A549 treated with DMSO at 1 μM for 4 hours (cell line): ENCODE results near the gene NAB1. TPM values are rescaled to one million over a fixed set of nuclear protein-coding genes. Genes with fewer than 3 reads are reported as not detected.

ENCODE experiments used
- total RNA-seq: library from RNA; stranded (reverse); fragments of 200-300 nt; extraction: Qiagen RNA extraction; gene quantifications from 5 replicates; pipeline ENCODE4 v1.2.3, GENCODE V29; 2022; ENCODE audit warnings: low read depth

NAB1 gene, protein sequence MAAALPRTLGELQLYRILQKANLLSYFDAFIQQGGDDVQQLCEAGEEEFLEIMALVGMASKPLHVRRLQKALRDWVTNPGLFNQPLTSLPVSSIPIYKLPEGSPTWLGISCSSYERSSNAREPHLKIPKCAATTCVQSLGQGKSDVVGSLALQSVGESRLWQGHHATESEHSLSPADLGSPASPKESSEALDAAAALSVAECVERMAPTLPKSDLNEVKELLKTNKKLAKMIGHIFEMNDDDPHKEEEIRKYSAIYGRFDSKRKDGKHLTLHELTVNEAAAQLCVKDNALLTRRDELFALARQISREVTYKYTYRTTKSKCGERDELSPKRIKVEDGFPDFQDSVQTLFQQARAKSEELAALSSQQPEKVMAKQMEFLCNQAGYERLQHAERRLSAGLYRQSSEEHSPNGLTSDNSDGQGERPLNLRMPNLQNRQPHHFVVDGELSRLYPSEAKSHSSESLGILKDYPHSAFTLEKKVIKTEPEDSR
- total RNA-seq, result 28.7 to 45.4 TPM (median 40.1 TPM) in 5 replicates

DNA sequence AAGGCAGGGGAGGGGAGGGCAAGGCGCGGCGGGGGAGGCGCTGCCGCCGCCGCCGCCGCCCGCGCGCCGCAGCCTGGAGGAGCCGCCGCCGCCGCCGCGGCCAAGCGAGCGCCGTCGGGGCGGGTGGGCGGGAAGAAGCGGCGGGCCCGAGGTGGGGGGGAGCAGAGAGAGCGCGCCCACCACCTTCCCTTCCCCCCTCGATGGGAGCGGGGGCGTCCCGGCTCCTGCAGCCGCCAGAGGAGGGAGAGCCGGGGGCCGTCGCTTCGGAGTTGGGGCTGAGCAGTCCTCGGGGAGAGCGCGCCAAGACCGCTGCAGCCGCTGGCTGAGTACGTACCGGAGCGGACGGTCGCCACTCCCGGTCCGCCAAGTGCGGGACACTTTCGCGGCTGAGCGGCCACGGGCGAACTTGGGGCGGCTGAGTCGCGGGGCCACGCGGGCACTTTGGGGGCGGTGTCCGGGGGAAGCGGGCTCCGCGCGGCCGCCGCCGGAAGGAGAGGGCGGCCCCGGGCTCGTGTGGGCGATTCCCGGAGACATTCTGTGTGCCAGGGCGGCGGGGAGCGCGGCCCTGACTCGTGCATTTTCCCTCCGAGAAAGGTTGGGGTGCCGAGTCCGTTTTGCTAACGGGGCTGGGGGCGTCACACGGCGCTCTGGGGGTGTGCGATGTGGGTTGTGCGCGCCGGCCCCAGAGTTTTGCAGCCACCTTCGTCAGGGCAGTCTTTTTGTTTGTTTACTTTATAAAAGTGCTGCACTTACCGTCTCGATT is at the start of gene NAB1:
Gene NAB1, plus strand, starts transcription at position 49 of the 763 bp plus-strand sequence. CDS start 10,094 bp downstream, outside the sequence.

Other genes starting within 250 kb of the NAB1 start
- 18.3 to 26.9 TPM (median 23.8 TPM) in 5 replicates for gene MFSD6, start 240.7 kb upstream of the NAB1 start, total RNA-seq
- gene NEMP2, start 114.4 kb upstream of the NAB1 start, total RNA-seq, result 5.7 to 8.5 TPM (median 7.3 TPM) in 5 replicates
- 165 to 246 TPM (median 230 TPM) in 5 replicates for gene GLS, start 231.7 kb downstream of the NAB1 start, total RNA-seq